Endothelial cell of umbilical vein (primary cell): Measurements from ENCODE around the gene GNMT. TPM values are rescaled to one million over a fixed set of nuclear protein-coding genes. Genes with fewer than 3 reads are reported as not detected.

Experiments
- BruUV-seq: library from RNA; stranded (reverse); fragments of 400-500 nt; replicated peaks from 2 replicates; lab custom pipeline; 2021; lab: Mats Ljungman, UMichigan
- CTCF ChIA-PET: fragments of 300-600, 350-600 bp; sonication (Branson Sonifier 250); formaldehyde crosslinking; loops from one replicate; lab custom pipeline; 2021; ENCODE audit warnings: antibody characterized with exemption, inconsistent platforms; lab: Charles Lee
- POLR2A ChIA-PET: fragments of 300-600, 350-600 bp; sonication (Branson Sonifier 250); formaldehyde crosslinking; loops from one replicate; lab custom pipeline; 2021; ENCODE audit warnings: antibody characterized with exemption, inconsistent platforms; lab: Charles Lee
- DNase-seq: peaks from one replicate; pipeline ENCODE4 v3.0.0-alpha.2; 2011; ENCODE audit warnings: low read depth, low spot score
- FAIRE-seq: peaks from 2 replicates; lab custom pipeline; 2011; peaks lifted over from hg19 to GRCh38; lab: Jason Lieb, UNC
- H2AFZ ChIP-seq: 2 replicates; pipeline ENCODE4 v1.6.0; 2012; ENCODE audit warnings: low read depth, low read length, control low read depth, inconsistent platforms
- H3K27ac ChIP-seq: 2 replicates; pipeline ENCODE4 v1.5.1; 2011; ENCODE audit warnings: low read depth, mild to moderate bottlenecking, control low read depth, low read length, moderate library complexity; ENCODE audit not compliant: insufficient read depth
- H3K27me3 ChIP-seq, 2 experiments: 2 replicates each; pipeline versions ENCODE4 v1.6.0 to v1.6.1; 2011; ENCODE audit warnings: low read length in 2 of 2, mixed read lengths in 1 of 2; ENCODE audit not compliant: control insufficient read depth in 2 of 2, insufficient read depth in 2 of 2
- H3K36me3 ChIP-seq, 2 experiments: 2 replicates in 1 of 2; 3 replicates in 1 of 2; pipeline ENCODE4 v1.5.1; 2011; ENCODE audit warnings: low read length in 2 of 2, mild to moderate bottlenecking in 1 of 2, moderate library complexity in 1 of 2; ENCODE audit not compliant: control insufficient read depth in 2 of 2, insufficient read depth in 2 of 2; ENCODE audit errors: extremely low read depth in 1 of 2
- H3K4me1 ChIP-seq: 3 replicates; pipeline ENCODE4 v1.5.1; 2011; ENCODE audit warnings: mild to moderate bottlenecking, low read length; ENCODE audit not compliant: control insufficient read depth, insufficient read depth; ENCODE audit errors: extremely low read depth
- H3K4me2 ChIP-seq: 2 replicates; pipeline ENCODE4 v1.6.1; 2011; ENCODE audit warnings: low read length, control low read depth, mixed read lengths; ENCODE audit not compliant: insufficient read depth
- H3K4me3 ChIP-seq, 3 experiments: fragments of 200-600 bp in 1 of 3; sonication (generic), shearing (Covaris generic) in 1 of 3; replicated peaks in 1 of 3; 2 replicates each; pipeline ENCODE4 v1.5.1; 2011 to 2016; ENCODE audit warnings: control low read depth in 3 of 3, low read length in 3 of 3, mild to moderate bottlenecking in 2 of 3, inconsistent platforms in 1 of 3, low read depth in 1 of 3, moderate library complexity in 1 of 3; ENCODE audit not compliant: insufficient read depth in 1 of 3
- H3K79me2 ChIP-seq: 2 replicates; pipeline ENCODE4 v1.6.0; 2012; ENCODE audit warnings: low read length, inconsistent platforms; ENCODE audit not compliant: control insufficient read depth, insufficient read depth
- H3K9ac ChIP-seq: replicated peaks from 2 replicates; pipeline ENCODE3; 2011; ENCODE audit warnings: low read length, control low read depth; ENCODE audit not compliant: insufficient read depth; ENCODE audit errors: extremely low read depth
- H3K9me1 ChIP-seq: replicated peaks from 3 replicates; pipeline ENCODE4 v1.6.0; 2011; ENCODE audit warnings: mild to moderate bottlenecking, low read length; ENCODE audit not compliant: control insufficient read depth, insufficient read depth; ENCODE audit errors: extremely low read depth
- H3K9me3 ChIP-seq: replicated peaks from 2 replicates; pipeline ENCODE4 v1.5.1; 2012; ENCODE audit warnings: low read length, inconsistent platforms; ENCODE audit not compliant: control insufficient read depth, insufficient read depth
- H4K20me1 ChIP-seq: replicated peaks from 2 replicates; pipeline ENCODE3; 2011; ENCODE audit warnings: mild to moderate bottlenecking, low read length; ENCODE audit not compliant: control insufficient read depth, insufficient read depth; ENCODE audit errors: extremely low read depth
- EZH2 ChIP-seq: IDR thresholded peaks from 2 replicates; pipeline ENCODE4 v1.6.1; 2012; ENCODE audit warnings: borderline replicate concordance, low read depth, mild to moderate bottlenecking, moderate library complexity, low read length, inconsistent platforms; ENCODE audit not compliant: severe bottlenecking
- FOS ChIP-seq: IDR thresholded peaks from 2 replicates; pipeline ENCODE4 v1.6.1; 2011; ENCODE audit warnings: mild to moderate bottlenecking, low read length, moderate library complexity, borderline replicate concordance; ENCODE audit not compliant: insufficient read depth
- GATA2 ChIP-seq: IDR thresholded peaks from 2 replicates; pipeline ENCODE4 v1.7.0; 2011; ENCODE audit warnings: low read depth, mild to moderate bottlenecking, moderate library complexity, mixed read lengths, low read length; ENCODE audit not compliant: insufficient read length, insufficient read depth
- JUN ChIP-seq: IDR thresholded peaks from 2 replicates; pipeline ENCODE4 v1.6.1; 2011; ENCODE audit warnings: borderline replicate concordance, low read depth; ENCODE audit not compliant: insufficient read length, insufficient read depth
- MYC ChIP-seq: IDR thresholded peaks from one replicate; pipeline ENCODE4 v1.6.1; 2011; ENCODE audit warnings: mild to moderate bottlenecking, low read depth, low read length
- POLR2A ChIP-seq: IDR thresholded peaks from 2 replicates; pipeline ENCODE4 v1.6.1; 2012; ENCODE audit warnings: low read depth, mild to moderate bottlenecking, control low read depth, low read length
- POLR2AphosphoS5 ChIP-seq: IDR thresholded peaks from 2 replicates; pipeline ENCODE4 v1.6.1; 2012; ENCODE audit warnings: low read depth, mild to moderate bottlenecking, control low read depth, low read length, moderate library complexity; ENCODE audit not compliant: insufficient read depth
- dilution Hi-C: fragments of 300-500 bp; cut with MboI; formaldehyde crosslinking; loops from one replicate; pipeline ENCODE4 v1.15.0; 2019; ENCODE audit warnings: low sequenced_read_pairs; ENCODE audit not compliant: extremely low pct_ligation_motif_present
- intact Hi-C: fragments of 100-400 bp; cut with micrococcal nuclease; formaldehyde crosslinking; loops from one replicate; pipeline ENCODE4 v1.10.0; 2022
- polyA plus RNA-seq, 4 experiments: library from polyadenylated mRNA; depleted of rRNA in 3 of 4; stranded (reverse) in 3 of 4; unstranded in 1 of 4; fragments of >200 nt; gene quantifications; 2 replicates each; pipeline versions ENCODE4 v1.2.1 to v1.2.3, GENCODE V29; 2011 to 2012; ENCODE audit warnings: missing spikeins in 1 of 4
- total RNA-seq: library from RNA; stranded (reverse); gene quantifications from 2 replicates; pipeline ENCODE4 v1.2.3, GENCODE V29; 2021
- TF ChIP-seq, protein P1 (sequence below), 2 donors: IDR thresholded peaks; 1 replicate in 1 of 2; 2 replicates in 1 of 2; pipeline ENCODE4 v1.5.1; 2011; ENCODE audit warnings: low read length in 2 of 2, mild to moderate bottlenecking in 2 of 2, moderate library complexity in 2 of 2, control low read depth in 1 of 2, inconsistent platforms in 1 of 2, low read depth in 1 of 2; ENCODE audit not compliant: insufficient read depth in 1 of 2; ENCODE audit errors: extremely low read depth in 1 of 2

GNMT gene
- total and polyA plus RNA-seq, 2 donors (not counting 3 experiments of a cell fraction or from before 2014, with no cell fraction given) = 0.41 to 1.2 TPM

- FAIRE-seq (no peak), DNase-seq (no peak)
- Histone ChIP-seq H3K27ac (no peak overlapping the region), H3K4me2 (no peak overlapping the region), H3K9me1 (no peaks in the 10 kb centered on the region), H2AFZ (no peak overlapping the region), H3K27me3 (no peaks in the 10 kb centered on the region), H4K20me1 (no peaks in the 10 kb centered on the region), H3K9me3 (no peaks in the 10 kb centered on the region), H3K4me3 (no peak overlapping the region), H3K9ac (no peak overlapping the region), H3K4me1 (peaks cover 10% of the 10 kb centered on the region), H3K36me3 (peaks cover 0 to 17% of the 10 kb centered on the region in 2 experiments), H3K79me2 (no peaks in the 10 kb centered on the region)
- ChIA-PET CTCF (interaction anchor here (3.0 kb wide), 1 partner anchor 15 kb away, joined by 12 read pairs; the partner anchor contains the start of gene PEX6), POLR2A (no interaction called here)
- dilution Hi-C loops = no loop called here
- intact Hi-C loops = loop anchor here (5.0 kb wide), 1 partner anchor 49 kb away; the partner anchor contains the start of genes KLHDC3 and MEA1
- BruUV-seq = no TSS peak
- TF ChIP-seq POLR2AphosphoS5 = no peak
- TF ChIP-seq FOS = no peak
- TF ChIP-seq MYC = no peak
- no peak for TF ChIP-seq GATA2
- TF ChIP-seq, protein P1, sequence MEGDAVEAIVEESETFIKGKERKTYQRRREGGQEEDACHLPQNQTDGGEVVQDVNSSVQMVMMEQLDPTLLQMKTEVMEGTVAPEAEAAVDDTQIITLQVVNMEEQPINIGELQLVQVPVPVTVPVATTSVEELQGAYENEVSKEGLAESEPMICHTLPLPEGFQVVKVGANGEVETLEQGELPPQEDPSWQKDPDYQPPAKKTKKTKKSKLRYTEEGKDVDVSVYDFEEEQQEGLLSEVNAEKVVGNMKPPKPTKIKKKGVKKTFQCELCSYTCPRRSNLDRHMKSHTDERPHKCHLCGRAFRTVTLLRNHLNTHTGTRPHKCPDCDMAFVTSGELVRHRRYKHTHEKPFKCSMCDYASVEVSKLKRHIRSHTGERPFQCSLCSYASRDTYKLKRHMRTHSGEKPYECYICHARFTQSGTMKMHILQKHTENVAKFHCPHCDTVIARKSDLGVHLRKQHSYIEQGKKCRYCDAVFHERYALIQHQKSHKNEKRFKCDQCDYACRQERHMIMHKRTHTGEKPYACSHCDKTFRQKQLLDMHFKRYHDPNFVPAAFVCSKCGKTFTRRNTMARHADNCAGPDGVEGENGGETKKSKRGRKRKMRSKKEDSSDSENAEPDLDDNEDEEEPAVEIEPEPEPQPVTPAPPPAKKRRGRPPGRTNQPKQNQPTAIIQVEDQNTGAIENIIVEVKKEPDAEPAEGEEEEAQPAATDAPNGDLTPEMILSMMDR (IDR thresholded peaks at IDR 0.05; ENCODE audit: extremely low read depth in 1 of 2, insufficient read depth in 1 of 2, low read depth in 1 of 2, low read length in 2 of 2) = no peak
- TF ChIP-seq EZH2 = no peak
- no peak for TF ChIP-seq POLR2A
- no peak for TF ChIP-seq JUN
Measured at GRCh38 chr6:42963179-42963854, 2.8 kb downstream of the GNMT start.
